Measurements from ENCODE around the gene CACNA1C.

DNA sequence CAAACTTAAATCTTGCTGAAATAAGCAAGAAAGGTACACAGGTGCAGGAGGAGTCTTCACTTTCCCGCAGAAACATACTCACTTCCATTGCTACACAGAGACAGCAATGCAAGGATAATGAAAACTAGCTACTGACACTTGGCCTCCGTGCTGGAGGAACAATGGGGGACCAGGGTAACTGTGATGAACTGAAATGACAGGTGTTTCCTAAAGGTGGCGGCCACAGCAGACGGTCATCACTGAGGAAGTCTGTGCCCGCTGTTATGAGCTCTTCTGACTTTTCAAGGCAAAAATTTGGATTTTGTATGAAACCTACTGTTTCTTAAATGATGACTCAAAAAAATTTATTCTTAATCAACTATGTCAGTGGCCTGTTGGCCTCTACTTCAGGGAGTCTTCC lies 189.4 kb downstream of the CACNA1C start:
- TF ChIP-seq, protein P1, sequence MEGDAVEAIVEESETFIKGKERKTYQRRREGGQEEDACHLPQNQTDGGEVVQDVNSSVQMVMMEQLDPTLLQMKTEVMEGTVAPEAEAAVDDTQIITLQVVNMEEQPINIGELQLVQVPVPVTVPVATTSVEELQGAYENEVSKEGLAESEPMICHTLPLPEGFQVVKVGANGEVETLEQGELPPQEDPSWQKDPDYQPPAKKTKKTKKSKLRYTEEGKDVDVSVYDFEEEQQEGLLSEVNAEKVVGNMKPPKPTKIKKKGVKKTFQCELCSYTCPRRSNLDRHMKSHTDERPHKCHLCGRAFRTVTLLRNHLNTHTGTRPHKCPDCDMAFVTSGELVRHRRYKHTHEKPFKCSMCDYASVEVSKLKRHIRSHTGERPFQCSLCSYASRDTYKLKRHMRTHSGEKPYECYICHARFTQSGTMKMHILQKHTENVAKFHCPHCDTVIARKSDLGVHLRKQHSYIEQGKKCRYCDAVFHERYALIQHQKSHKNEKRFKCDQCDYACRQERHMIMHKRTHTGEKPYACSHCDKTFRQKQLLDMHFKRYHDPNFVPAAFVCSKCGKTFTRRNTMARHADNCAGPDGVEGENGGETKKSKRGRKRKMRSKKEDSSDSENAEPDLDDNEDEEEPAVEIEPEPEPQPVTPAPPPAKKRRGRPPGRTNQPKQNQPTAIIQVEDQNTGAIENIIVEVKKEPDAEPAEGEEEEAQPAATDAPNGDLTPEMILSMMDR (IDR thresholded peaks at IDR 0.05) = no peak
- no peak for TF ChIP-seq EZH2 (IDR thresholded peaks at IDR 0.05; ENCODE audit: borderline replicate concordance, insufficient read depth, low read depth, low read length, poor library complexity, severe bottlenecking)

All from B cell (primary cell).